HL-60/S4 treated with retinoic acid at 250 ng/mL for 4 days and 3 days (cell line): ENCODE results near the gene SLC6A3.
"Not testable (repeated sequence)": the region's sequence is repeated elsewhere in the genome, so short reads cannot be mapped to it uniquely, and the experiment has no call there.

ENCODE experiments used
- in situ Hi-C: fragments of 300-500 bp; cut with MboI; formaldehyde crosslinking; loops from 2 replicates; pipeline ENCODE4 v1.7.0; 2022; ENCODE audit warnings: low sequenced_read_pairs

SLC6A3 gene

DNA sequence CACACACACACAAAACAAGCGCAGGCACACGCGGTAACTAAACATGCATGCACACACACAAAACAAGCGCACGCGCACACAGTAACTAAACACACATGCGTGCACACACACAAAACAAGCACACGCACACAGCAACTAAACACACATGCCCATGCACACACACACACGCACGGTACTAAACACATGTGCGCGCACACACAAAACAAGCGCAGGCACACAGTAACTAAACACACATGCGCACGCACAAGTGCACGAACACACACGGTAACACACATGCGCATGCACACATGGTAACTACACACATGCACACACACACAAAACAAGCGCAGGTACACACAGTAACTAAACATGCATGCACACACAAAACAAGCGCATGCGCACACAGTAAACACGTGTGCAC is 19.9 kb upstream of the SLC6A3 start:
- in situ Hi-C loops = no loop called here

DNA sequence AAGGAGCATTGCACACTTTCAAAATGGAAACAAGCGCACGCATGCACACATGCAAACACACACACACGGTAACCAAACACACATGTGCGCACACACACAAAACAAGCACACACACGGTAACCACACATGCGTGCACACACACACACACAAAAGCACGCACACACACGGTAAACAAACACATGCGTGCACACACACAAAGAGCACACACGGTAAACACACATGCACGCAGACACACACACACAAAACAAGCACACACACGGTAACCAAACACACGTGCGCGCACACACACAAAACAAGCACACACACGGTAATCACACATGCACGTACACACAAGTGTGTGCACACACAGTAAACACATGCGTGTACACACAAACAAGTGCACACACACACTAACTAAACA is 19.3 kb upstream of the SLC6A3 start:
- in situ Hi-C loops = no loop called here

GRCh38 chr5:1464096-1464446 is 18.8 kb upstream of the SLC6A3 start:
- in situ Hi-C loops = no loop called here

- in situ Hi-C loops = no loop called here
Observed at GRCh38 chr5:1463326-1464095, 18.3 kb upstream of the SLC6A3 start.

DNA sequence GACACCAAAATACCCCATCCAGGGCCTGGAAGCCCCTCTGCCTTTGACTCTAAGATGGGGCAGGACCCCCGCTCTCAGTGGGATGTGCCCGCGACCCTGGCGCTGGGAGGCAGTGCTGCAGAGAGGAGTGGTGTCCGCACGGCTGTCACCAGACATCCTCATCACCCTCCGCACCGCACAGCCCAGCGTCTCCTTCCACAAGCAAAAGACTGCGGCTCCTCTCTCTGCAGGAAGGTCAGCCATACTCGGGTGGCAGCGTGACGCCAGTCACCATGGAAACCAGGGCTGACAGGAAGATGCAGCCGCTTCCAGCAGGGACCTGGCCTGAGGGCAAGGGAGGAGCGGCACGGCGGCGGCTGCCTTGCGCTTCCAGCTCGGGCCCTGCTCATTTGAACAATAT is 17.1 kb upstream of the SLC6A3 start:
- in situ Hi-C loops = no loop called here

GRCh38 chr5:1461396-1461795 is 16.2 kb upstream of the SLC6A3 start:
- in situ Hi-C loops = no loop called here

DNA sequence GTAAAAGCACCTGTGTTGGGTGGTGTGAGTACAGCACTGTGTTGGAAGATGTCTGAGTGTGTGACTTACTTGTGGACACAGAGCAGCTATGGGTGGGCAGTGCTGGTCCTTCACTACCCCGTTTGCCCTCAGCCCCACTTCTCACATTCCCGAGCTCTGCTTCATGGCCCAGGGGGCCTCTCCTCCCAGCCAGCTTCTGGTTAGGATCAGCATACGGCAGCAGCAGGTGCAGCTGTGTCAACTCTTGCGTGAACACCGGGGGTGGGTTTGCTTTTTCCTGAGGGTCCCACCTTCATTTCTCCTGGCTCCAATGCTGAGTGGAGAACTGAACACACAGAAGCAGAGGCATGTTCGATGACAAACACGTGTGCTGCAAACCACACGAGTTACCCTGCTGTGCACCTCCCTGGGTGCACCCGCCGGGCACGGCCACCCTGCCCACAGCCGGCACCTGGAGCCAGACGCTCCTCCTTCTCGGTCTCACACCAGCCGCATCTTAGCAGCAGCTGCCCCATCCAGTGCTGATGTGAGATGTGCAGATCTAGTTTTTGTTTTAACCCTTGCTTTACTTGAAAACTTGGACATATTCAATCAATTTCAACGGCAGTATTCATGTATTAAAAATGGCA is 14.9 kb upstream of the SLC6A3 start:
- in situ Hi-C loops = no loop called here

DNA sequence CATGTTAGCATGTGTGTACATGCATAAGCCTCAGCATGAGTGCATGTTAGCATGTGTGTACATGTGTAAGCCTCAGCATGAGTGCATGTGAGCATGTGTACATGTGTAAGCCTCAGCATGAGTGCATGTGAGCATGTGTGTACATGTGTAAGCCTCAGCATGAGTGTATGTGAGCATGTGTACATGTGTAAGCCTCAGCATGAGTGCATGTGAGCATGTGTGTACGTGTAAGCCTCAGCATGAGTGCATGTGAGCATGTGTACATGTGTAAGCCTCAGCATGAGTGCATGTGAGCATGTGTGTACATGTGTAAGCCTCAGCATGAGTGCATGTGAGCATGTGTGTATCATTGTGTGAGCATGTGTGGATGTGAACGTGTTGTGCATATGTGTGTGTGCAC is 14.2 kb upstream of the SLC6A3 start:
- in situ Hi-C loops = not testable (repeated sequence)

GRCh38 chr5:1456110-1456881 is 11.1 kb upstream of the SLC6A3 start:
- in situ Hi-C loops = not testable (repeated sequence)

DNA sequence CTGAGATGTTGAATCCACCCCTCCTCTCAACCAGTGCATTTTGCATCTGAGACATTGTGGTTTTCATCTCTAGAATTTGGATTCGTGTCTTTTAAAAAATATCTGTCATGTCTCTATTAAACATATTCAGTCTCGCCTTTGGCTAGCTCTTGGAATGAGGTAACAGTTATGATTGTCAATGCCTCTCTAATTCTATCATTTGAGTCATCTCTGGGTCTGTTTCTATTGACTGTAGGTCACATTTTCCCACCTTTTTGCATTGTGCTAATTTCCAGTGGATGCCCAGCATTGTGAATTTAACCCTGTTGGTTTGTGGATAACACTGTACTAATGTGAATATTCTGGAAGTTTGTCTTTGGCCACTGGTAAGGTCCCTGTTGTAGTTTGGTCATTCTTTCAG is 8.4 kb upstream of the SLC6A3 start:
- in situ Hi-C loops = no loop called here

DNA sequence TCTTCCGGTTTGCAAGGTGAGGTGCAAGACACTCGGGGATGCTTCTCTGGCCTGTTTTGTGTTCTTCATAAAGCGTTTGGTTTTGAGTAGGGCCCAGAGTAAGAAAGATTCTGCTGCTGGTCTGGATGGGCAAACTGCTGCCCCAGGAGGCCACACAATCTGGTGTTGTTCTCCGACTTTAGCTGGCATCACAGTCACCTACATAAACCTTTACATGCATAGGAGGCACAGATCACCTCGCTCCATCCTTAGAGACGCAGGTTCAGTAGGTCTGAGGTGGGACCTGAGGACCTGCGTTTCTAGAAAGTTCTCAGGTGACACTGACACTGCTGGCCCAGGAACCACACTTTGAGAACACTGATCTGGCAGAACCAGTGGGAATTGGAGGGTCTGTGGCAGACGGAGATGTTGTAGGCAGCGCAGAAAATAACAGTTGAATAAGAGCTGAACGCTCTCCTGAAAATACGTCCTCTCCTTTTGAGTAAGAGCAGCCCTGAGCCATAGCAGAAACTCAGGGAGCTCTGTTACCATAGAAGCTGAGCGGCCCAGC is 3.9 kb upstream of the SLC6A3 start:
- in situ Hi-C loops = no loop called here

DNA sequence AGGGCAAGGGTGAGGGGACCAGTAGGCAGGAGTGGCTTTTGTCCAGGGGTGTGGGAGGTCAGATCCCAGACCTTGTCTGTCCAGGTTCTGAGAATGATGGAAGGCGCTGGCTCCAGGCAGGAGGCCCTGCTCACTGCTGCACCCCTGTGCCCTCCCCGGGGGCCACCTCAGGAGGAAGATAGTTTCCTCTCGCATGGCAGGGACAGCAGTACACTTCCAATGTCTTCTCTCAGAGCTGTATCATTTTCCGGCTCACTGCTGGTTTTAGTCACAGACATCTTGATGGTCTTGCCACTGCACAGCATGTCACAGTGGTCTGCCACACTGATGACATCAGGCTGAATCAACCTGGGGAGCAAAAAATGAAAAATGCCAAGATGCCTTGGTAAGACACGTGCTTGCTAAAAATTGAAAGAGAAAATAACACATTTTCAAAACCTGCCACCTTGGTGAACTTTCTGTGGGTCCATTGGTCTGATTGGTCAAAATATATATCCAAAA is 3.3 kb upstream of the SLC6A3 start:
- in situ Hi-C loops = no loop called here

GRCh38 chr5:1447671-1448361 is 2.6 kb upstream of the SLC6A3 start:
- in situ Hi-C loops = no loop called here

GRCh38 chr5:1446602-1447343 is 1.5 kb upstream of the SLC6A3 start:
- in situ Hi-C loops = no loop called here

GRCh38 chr5:1445689-1446601 is 705 bp upstream of the SLC6A3 start:
- in situ Hi-C loops = no loop called here

- in situ Hi-C loops = no loop called here
Observed at GRCh38 chr5:1444361-1445189, 665 bp downstream of the SLC6A3 start.

- in situ Hi-C loops = no loop called here
Observed at GRCh38 chr5:1443991-1444360, 1.3 kb downstream of the SLC6A3 start.

DNA sequence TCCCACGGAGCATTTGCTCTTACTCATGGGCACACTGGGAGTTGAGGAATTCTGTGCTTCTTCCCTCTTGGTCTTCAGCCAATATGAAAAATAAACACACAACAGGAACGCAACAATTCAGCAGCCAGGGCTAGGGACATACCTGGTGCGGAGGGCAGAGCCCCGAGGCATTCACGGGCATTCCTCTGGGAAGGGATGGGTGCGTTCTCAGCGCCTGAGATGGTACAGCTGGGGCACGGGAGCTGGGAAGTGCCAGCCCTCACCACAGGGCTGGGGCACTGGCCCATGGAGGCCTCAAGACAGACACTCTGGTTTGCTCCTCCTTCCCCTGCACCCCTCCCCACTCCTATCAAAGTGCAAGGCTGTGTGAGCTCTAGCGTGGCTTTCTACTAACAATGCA is 2.1 kb downstream of the SLC6A3 start:
- in situ Hi-C loops = no loop called here
